ACC112 (cell line): Measurements from ENCODE around the gene MMP17.

ENCODE experiments used
- H2AFZ ChIP-seq: fragments of 200-600 bp; sonication (generic); one replicate; pipeline ENCODE4 v1.6.0; 2017; ENCODE audit warnings: antibody characterized with exemption, low read length; ENCODE audit not compliant: unreplicated experiment
- H3K27ac ChIP-seq: fragments of 200-600 bp; sonication (generic); 2 replicates; pipeline ENCODE4 v1.5.1; 2014; ENCODE audit warnings: low read depth, mild to moderate bottlenecking, antibody characterized with exemption, low read length, moderate library complexity
- H3K27me3 ChIP-seq: fragments of 200-600 bp; sonication (generic); 2 replicates; pipeline ENCODE4 v1.6.1; 2014; ENCODE audit warnings: mild to moderate bottlenecking, antibody characterized with exemption, low read length, moderate library complexity, mixed read lengths; ENCODE audit not compliant: insufficient read depth
- H3K36me3 ChIP-seq: fragments of 200-600 bp; sonication (generic); 2 replicates; pipeline ENCODE4 v1.6.1; 2016; ENCODE audit warnings: mild to moderate bottlenecking, antibody characterized with exemption, low read length, moderate library complexity, mixed read lengths; ENCODE audit not compliant: insufficient read depth
- H3K4me1 ChIP-seq: fragments of 200-600 bp; sonication (generic); one replicate; pipeline ENCODE4 v1.6.1; 2016; ENCODE audit warnings: low read length, mixed read lengths; ENCODE audit not compliant: insufficient read depth, unreplicated experiment, control insufficient read depth
- H3K4me3 ChIP-seq: fragments of 200-600 bp; sonication (generic); 2 replicates; pipeline ENCODE4 v1.5.1; 2014; ENCODE audit warnings: mild to moderate bottlenecking, low read depth, low read length
- H3K79me2 ChIP-seq: fragments of 200-600 bp; sonication (generic); one replicate; pipeline ENCODE4 v1.6.0; 2016; ENCODE audit warnings: low read length; ENCODE audit not compliant: control insufficient read depth, unreplicated experiment, insufficient read depth

MMP17 gene

GRCh38 chr12:131860472-131861260 lies 32.5 kb downstream of the MMP17 start:
- peak overlapping the region; percentile 43 for H3K4me3 ChIP-seq
- peaks cover 20% of the 10 kb centered on the region for H3K4me1 ChIP-seq
- H2AFZ ChIP-seq: peak overlapping the region; percentile 84
- H3K27ac ChIP-seq: peak overlapping the region; percentile 56
- no peaks in the 10 kb centered on the region for H3K79me2 ChIP-seq
- H3K36me3 ChIP-seq: no peaks in the 10 kb centered on the region
- H3K27me3 ChIP-seq: peaks cover 8% of the 10 kb centered on the region; the same call in 1 of the 2 replicates

- H3K27me3 ChIP-seq: peaks cover under 1% of the 10 kb centered on the region; the same call in 1 of the 2 replicates
- H2AFZ ChIP-seq: no peak overlapping the region
- H3K4me1 ChIP-seq: peaks cover 20% of the 10 kb centered on the region
- no peak overlapping the region for H3K4me3 ChIP-seq
- peak overlapping the region; percentile 56; the same call in 1 of the 2 replicates for H3K27ac ChIP-seq
- no peaks in the 10 kb centered on the region for H3K79me2 ChIP-seq
- H3K36me3 ChIP-seq: no peaks in the 10 kb centered on the region
Observed at GRCh38 chr12:131861261-131862083, 33.3 kb downstream of the MMP17 start.

- H3K36me3 ChIP-seq: no peaks in the 10 kb centered on the region
- H3K4me1 ChIP-seq: peaks cover 20% of the 10 kb centered on the region
- no peak overlapping the region for H3K4me3 ChIP-seq
- H2AFZ ChIP-seq: no peak overlapping the region
- H3K79me2 ChIP-seq: no peaks in the 10 kb centered on the region
- no peaks in the 10 kb centered on the region for H3K27me3 ChIP-seq
- H3K27ac ChIP-seq: no peak overlapping the region
Observed at GRCh38 chr12:131862084-131862441, 33.9 kb downstream of the MMP17 start.

- Histone ChIP-seq H3K36me3 (no peaks in the 10 kb centered on the region), H2AFZ (no peak overlapping the region), H3K27me3 (no peaks in the 10 kb centered on the region), H3K27ac (no peak overlapping the region), H3K79me2 (no peaks in the 10 kb centered on the region), H3K4me1 (peaks cover 20% of the 10 kb centered on the region), H3K4me3 (no peak overlapping the region)
Observed at GRCh38 chr12:131862600-131862993, 34.4 kb downstream of the MMP17 start.

- H3K27ac ChIP-seq: no peak overlapping the region
- peaks cover 20% of the 10 kb centered on the region for H3K4me1 ChIP-seq
- no peaks in the 10 kb centered on the region for H3K27me3 ChIP-seq
- H3K79me2 ChIP-seq: no peaks in the 10 kb centered on the region
- no peaks in the 10 kb centered on the region for H3K36me3 ChIP-seq
- no peak overlapping the region for H2AFZ ChIP-seq
- no peak overlapping the region for H3K4me3 ChIP-seq
Observed at GRCh38 chr12:131862994-131863710, 35.0 kb downstream of the MMP17 start.

GRCh38 chr12:131863711-131864396 lies 35.7 kb downstream of the MMP17 start:
- peaks cover 20% of the 10 kb centered on the region for H3K4me1 ChIP-seq
- no peak overlapping the region for H3K4me3 ChIP-seq
- H3K36me3 ChIP-seq: no peaks in the 10 kb centered on the region
- H3K27ac ChIP-seq: no peak overlapping the region
- no peaks in the 10 kb centered on the region for H3K27me3 ChIP-seq
- H3K79me2 ChIP-seq: no peaks in the 10 kb centered on the region
- no peak overlapping the region for H2AFZ ChIP-seq

GRCh38 chr12:131864469-131864868 lies 36.3 kb downstream of the MMP17 start:
- no peak overlapping the region for H3K27ac ChIP-seq
- no peak overlapping the region for H2AFZ ChIP-seq
- no peaks in the 10 kb centered on the region for H3K36me3 ChIP-seq
- no peaks in the 10 kb centered on the region for H3K27me3 ChIP-seq
- H3K4me3 ChIP-seq: no peak overlapping the region
- H3K79me2 ChIP-seq: no peaks in the 10 kb centered on the region
- peaks cover 20% of the 10 kb centered on the region for H3K4me1 ChIP-seq

GRCh38 chr12:131865180-131865875 lies 37.1 kb downstream of the MMP17 start:
- Histone ChIP-seq H3K36me3 (no peaks in the 10 kb centered on the region), H3K79me2 (no peaks in the 10 kb centered on the region), H3K27ac (no peak overlapping the region), H3K4me1 (peaks cover 23% of the 10 kb centered on the region), H3K4me3 (no peak overlapping the region), H2AFZ (no peak overlapping the region), H3K27me3 (no peaks in the 10 kb centered on the region)

- Histone ChIP-seq H3K27me3 (no peaks in the 10 kb centered on the region), H3K4me3 (no peak overlapping the region), H3K79me2 (no peaks in the 10 kb centered on the region), H2AFZ (no peak overlapping the region), H3K27ac (no peak overlapping the region), H3K4me1 (peaks cover 25% of the 10 kb centered on the region), H3K36me3 (no peaks in the 10 kb centered on the region)
Observed at GRCh38 chr12:131867471-131867870, 39.3 kb downstream of the MMP17 start.
